HG03575 (cell line): ENCODE data around the gene ROCK2.
"Not testable (repeated sequence)": the region's sequence is repeated elsewhere in the genome, so short reads cannot be mapped to it uniquely, and the experiment has no call there.

Experiments
- ATAC-seq: cut with Tn5 transposase; IDR thresholded peaks from one replicate; pipeline ENCODE4 v1.9.1; 2021; ENCODE audit not compliant: unreplicated experiment, insufficient number of reproducible peaks, low FRiP score; ENCODE audit errors: extremely low read depth

The ROCK2 gene

GRCh38 chr2:11344956-11345677, 681 bp upstream of the ROCK2 start:
- ATAC-seq: no peak

GRCh38 chr2:11343650-11344341, 640 bp downstream of the ROCK2 start:
- no peak for ATAC-seq

GRCh38 chr2:11343368-11343649, 1.1 kb downstream of the ROCK2 start:
- ATAC-seq: no peak

- no peak for ATAC-seq
Observed at GRCh38 chr2:11342551-11343367, 1.7 kb downstream of the ROCK2 start.

- ATAC-seq: no peak
Observed at GRCh38 chr2:11340717-11341116, 3.7 kb downstream of the ROCK2 start.

- no peak for ATAC-seq
Observed at GRCh38 chr2:11339508-11340083, 4.8 kb downstream of the ROCK2 start.

GRCh38 chr2:11338580-11338979, 5.9 kb downstream of the ROCK2 start:
- no peak for ATAC-seq

- no peak for ATAC-seq
Observed at GRCh38 chr2:11337909-11338308, 6.5 kb downstream of the ROCK2 start.

- ATAC-seq: no peak
Observed at GRCh38 chr2:11336189-11336588, 8.2 kb downstream of the ROCK2 start.

GRCh38 chr2:11333427-11334183, 10.8 kb downstream of the ROCK2 start:
- ATAC-seq: no peak

GRCh38 chr2:11332596-11332995, 11.8 kb downstream of the ROCK2 start:
- no peak for ATAC-seq

GRCh38 chr2:11330457-11331142, 13.8 kb downstream of the ROCK2 start:
- no peak for ATAC-seq

GRCh38 chr2:11329776-11330175, 14.7 kb downstream of the ROCK2 start:
- ATAC-seq: no peak

GRCh38 chr2:11328522-11328921, 15.9 kb downstream of the ROCK2 start:
- not testable (repeated sequence) for ATAC-seq

- no peak for ATAC-seq
Observed at GRCh38 chr2:11327871-11328270, 16.6 kb downstream of the ROCK2 start.

GRCh38 chr2:11326677-11327211, 17.7 kb downstream of the ROCK2 start:
- no peak for ATAC-seq

GRCh38 chr2:11325961-11326676, 18.3 kb downstream of the ROCK2 start:
- no peak for ATAC-seq

GRCh38 chr2:11321847-11322246, 22.6 kb downstream of the ROCK2 start:
- no peak for ATAC-seq
